Stimulated activated CD8-positive, alpha-beta memory T cell treated with anti-CD3 and anti-CD28 coated beads, Interleukin-12 subunit alpha, Interleukin-12 subunit beta, amount 100 ng/mL, for 4 hours (primary cell): ENCODE data around the gene DNASE1L1.

Experiments
- DNase-seq: peaks from one replicate; pipeline ENCODE4 v3.0.0-alpha.2; 2020; ENCODE audit warnings: low read depth

DNASE1L1 gene, protein sequence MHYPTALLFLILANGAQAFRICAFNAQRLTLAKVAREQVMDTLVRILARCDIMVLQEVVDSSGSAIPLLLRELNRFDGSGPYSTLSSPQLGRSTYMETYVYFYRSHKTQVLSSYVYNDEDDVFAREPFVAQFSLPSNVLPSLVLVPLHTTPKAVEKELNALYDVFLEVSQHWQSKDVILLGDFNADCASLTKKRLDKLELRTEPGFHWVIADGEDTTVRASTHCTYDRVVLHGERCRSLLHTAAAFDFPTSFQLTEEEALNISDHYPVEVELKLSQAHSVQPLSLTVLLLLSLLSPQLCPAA

DNA sequence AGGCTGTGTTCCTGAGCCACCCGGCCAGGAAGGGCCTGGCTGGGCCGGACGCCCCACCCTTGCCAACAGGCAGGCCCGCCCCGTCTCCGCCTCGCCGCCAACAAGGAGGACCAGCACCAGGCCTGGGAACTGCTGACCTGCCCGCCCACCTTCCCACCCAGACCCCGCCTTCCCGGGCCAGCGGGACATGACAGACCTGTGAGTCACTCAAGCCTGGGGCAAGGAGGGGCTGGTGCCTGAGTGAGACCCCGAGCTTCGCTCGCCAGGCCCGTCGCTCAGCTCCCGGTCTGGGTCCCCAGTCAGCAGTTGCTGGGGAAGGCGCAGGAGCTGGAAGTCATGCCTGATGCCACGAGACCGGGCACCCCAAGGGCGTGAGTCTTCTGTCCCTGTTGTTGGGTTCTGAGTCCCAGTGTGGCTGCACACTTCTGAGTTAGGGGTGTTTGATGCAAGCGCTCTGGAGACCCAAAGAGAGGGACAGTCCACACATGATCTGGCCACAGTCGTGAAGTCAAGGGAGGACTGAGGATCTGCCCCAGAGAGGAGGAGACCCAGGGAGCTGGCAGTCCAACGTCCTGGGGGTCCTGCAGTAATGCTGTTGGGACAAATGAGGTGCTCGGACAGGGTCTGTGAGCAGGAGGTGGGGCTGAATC is at the start of gene DNASE1L1:
Gene DNASE1L1 (minus strand): TSS at position 33 of the 650 bp plus-strand sequence. CDS start 3,686 bp downstream, outside the sequence.
- no peak for DNase-seq

DNA sequence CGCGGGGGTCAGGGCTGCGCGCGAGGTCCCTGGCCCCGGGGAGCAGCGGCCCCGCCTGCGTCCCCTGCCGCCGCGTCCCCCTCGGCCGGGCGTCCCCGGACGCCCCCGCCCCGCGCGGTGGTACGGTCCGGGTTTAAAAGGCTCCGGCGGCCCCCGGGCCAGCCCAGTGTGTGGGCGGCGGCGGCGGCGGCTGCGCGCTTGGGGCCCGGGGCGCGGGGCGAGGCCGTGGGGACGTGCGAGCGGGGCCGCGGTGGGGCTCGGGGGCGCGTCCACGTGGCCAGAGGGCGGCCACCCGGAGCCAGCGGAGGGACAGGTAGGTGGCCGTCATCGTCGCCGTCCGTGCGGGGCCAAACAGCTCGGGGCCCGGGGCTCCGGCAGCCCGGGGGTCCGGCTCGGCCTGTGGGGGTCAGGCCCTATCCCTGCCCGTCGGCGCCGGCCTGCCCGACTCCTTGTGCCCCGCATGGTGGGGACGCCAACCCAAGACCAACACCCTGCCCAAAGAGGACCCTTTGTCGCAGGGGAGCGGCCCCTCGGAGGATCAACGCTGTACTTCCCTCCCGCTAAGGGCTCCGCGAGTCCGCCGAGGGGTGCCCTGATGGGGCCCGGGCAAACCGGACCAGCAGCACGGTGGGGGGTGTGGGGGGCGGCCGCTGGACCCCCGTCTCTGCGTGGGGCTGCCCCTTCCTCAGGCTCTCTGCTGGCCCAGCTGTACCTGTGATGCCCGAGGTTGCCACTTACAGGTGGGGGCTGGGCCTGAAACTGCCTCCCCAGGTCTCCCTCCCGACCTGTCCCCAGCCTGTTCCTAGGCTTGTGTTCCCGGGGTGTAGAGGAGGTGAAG is 49.3 kb upstream of the DNASE1L1 start, which contains the start of gene PLXNA3:
Gene PLXNA3 (plus strand): TSS at position 166 of the 838 bp plus-strand sequence. CDS start 1,903 bp downstream, outside the sequence.
- peak; percentile 48 for DNase-seq

DNA sequence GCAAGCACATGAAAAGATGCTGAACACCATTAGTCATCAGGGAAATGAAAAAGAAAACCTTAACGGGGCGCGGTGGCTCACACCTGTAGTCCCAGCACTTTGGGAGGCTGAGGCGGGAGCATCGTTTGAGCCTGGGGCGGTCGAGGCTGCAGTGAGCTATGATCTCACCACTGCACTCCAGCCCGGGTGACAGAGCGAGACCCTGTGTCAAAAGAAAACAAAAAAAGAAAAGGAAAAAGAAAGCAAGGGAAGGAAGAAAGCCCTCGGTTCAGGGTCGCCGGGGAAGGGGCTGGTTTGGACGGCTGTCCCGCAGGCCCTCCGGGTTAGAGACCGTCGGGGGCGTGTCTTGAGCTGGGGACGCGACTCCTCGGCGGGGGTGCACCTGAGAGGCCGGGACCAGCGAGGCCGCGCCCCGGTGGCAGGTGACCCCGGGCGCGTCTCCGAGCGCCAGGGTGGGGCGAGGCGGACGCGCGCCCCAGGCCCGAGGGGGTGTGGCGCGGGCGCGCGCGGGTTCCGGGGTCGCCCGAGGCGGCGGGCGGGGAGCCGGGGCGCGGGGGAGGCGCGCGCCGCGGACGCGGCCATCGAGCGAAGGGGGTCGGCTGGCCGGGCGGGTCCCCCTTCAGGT is 48.5 kb upstream of the DNASE1L1 start:
- peak; percentile 39 for DNase-seq

DNA sequence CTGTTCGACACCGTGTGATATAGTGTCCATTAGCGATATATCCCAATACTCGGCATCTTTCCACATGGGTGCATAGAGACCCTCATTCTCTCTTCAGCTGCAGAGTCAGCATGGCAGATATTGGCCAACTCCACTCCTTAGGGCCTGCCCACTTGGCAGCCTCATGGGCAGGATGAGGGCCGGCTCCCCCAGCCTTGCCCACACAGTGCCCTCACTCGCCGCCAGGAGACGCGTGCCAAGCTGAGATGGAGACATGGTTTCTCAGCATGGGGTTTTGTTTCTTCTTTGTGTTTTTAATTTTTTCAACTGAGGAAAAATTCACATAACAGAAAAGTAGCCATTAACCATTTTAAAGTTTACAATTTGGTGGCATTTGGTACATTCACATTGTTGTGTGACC is 43.8 kb upstream of the DNASE1L1 start:
- no peak for DNase-seq

DNA sequence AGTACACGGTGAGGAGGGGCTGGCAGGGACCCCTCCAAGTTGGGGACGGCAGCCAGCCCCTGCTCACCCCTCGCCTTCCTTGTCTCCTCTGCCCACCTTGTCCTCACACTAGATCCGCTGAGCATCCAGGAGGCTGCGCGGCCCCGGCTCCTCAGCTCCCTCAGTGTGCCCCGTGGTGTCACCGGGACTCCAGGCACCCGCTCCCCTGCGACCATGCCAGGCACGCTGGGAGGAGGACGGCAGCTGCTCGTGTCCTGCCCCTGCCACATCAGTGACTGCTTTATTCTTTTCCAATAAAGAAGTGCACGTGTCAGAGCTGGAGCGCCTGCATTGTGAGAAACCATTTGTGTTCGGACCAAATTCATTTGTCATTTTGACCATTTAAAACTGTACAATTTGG is 41.3 kb upstream of the DNASE1L1 start:
- DNase-seq = no peak

DNA sequence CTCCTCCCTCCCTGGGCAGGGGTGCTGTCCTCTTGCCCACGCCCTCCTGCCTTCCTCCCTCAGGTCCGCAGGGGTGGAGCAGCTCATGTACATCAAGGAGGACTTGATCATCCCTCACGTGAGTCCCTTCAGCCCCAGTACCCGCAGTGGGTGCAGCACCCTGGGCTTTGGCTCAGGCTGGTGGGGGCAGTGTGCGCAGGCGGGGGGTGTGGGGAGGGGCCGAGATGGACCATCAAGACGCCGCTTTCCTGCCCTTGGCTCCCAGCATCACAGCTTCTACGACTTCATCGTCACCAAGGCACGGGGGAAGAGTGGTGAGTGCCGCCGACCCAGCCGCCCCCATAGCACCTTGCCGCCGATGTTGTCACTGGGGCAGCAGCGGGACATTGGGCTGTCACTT is 40.6 kb upstream of the DNASE1L1 start:
- no peak for DNase-seq

DNA sequence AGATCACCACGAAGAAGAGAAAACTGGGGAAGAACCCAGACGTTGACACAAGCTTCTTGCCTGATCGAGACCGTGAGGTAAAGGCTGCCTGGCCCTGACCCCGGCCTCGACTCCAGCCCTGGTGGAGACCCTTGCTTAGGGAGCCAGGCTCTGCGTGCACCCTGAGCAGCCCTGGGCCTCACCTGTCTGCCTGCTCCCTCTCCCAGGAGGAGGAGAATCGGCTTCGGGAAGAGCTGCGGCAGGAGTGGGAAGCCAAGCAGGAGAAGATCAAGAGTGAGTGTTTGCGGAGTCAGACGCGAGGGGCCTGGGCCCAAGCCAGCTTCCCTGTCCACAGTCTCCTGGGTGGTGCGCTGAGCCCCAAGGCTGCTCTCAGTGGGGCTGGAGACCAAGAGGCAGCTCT is 39.4 kb upstream of the DNASE1L1 start:
- no peak for DNase-seq

DNA sequence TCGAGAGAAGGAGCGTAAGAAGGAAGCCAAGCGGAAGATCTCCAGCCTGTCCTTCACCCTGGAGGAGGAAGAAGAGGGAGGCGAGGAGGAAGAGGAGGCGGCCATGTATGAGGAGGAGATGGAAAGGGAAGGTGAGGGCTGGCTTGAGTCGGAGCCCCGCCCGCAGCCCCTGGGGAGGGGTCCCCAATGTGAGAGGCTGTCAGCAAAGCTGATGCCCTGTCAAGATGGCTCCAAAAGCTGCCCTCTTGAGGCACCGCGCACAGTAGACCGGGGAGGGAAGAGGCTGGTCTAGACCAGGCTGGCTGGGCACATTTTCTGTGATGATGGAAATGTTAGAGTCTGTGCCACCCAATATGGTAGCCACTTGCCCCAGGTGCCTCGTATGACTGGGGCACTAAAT is 37.4 kb upstream of the DNASE1L1 start:
- DNase-seq = no peak

DNA sequence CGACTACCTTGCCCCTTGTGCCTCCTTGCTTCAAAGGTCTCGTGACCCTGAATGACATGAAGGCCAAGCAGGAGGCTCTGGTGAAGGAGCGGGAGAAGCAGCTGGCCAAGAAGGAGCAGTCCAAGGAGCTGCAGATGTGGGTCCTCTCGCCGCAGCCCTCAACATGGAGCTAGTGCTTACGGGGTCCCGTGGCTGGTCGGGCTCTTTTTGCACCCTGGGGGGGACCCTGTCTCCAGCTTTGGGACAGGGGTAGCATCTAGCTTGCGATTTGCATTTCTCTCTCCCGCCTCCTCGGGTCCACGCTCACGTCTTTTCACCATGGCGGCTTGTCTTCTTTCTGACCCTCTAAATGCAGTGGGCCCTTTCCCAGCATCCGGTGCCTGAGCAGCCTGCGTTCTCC is 36.7 kb upstream of the DNASE1L1 start:
- no peak for DNase-seq

DNA sequence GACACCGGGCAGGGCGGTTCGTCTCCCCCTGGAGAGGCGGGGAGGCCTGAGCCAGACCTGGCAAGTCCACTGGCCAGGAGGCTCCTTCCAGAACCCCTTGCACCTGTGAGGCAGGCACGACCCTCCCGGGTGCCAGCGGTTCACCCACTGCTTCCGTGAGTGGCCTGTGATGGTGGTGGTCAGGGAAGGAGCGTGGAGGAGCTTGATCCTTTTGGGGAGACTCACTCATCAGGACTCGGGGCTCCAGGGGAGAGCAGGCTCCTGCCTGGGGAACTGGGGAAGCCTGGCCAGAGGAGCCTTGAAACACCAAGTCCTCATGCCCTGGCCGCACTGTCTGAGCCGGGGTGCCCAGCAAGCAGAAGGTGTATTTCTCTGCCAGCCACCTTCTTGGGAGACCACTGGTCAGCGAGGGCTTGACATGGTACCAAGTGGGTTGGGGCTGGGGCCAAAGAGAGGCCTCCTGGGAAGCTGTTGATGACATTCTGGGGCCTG is 35.7 kb upstream of the DNASE1L1 start:
- no peak for DNase-seq

DNA sequence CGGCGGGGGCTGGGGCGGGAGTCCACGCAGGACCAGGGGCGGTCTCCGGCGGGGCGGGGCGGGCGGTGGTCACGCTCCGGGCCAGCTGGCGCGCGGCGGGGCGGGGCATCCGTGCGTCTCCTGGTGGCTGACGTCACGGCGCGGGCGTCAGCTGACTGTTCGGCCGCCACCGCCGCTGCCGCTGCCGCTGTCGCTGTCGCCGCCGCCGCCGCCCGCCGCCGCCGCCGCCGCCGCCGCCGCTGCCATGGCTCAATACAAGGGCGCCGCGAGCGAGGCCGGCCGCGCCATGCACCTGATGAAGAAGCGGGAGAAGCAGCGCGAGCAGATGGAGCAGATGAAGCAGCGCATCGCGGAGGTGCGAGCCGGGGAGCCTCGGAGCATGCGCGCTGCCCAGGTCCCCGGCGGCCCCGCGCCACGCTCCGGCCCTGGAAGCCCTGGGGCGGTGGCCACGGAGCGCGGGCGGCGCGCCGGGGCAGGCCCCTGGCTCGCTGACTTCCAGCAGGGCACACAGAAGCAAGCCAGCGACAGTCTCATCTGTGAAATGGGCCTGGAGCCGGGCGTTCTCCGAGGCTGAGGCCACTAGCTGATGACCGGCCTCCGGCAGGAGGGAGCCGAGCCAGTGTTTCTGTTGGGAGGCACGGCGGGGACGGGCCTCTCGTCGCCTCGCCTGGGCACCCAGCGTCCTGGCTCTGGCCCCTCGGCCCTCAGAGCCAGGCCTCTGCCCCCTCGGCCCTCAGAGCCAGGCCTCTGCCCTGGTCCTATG is 35.1 kb upstream of the DNASE1L1 start, which contains the start of gene FAM50A:
Gene FAM50A (plus strand): TSS at position 150 of the 763 bp plus-strand sequence. CDS start 95 bp downstream, at position 245.
- peak; percentile 53 for DNase-seq

DNA sequence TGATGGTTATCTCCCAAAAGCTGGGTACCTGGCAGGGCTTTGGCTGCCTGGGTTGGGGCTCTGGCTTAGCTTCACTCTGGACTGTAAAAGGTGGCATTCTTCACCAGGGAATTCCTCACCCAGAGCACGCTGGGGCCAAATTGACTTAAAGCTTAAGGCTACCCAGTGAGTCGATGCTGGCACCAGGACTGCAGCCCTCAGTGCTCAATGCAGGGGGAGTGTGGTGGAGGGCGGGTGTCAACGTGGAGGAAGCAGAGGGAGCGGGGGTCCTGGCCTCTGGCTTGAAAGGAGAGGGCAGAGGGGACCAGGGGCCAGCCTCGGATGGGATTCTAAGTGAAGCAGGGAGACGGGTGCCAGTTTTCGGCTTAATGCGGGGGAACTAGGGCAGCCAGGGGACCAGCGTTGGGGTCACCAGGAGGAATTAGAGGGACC is 34.4 kb upstream of the DNASE1L1 start:
- no peak for DNase-seq

DNA sequence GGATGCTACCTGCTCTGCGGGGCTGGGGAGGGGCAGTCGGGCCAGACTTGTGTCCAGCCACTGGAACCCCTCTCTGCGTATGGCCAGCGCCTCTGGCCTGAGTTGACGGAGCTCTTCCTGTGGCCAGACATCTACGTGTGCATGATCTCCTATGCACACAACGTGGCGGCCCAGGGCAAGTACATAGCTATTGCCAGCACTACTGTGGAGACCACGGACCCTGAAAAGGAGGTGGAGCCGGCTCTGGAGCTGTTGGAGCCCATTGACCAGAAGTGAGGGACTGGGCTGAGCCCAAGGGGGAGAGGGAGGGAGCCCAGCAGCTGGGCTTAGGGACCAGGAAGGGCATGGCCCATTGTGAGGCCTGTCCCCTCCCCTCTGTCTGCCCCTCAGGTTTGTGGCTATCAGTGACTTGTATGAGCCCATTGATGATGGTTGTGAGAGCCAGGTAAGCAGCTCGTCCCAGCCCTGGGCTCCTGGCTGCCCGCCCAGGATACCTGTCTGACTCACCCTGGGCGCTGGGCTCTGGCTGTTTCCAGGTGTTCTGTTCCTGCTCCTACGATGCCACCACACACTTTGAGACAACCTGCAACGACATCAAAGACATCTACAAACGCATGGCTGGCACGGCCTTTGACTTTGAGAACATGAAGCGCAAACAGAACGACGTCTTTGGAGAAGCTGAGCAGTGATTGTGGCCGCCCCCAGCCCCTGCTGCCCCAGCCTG is 33.1 kb upstream of the DNASE1L1 start:
- DNase-seq = no peak

DNA sequence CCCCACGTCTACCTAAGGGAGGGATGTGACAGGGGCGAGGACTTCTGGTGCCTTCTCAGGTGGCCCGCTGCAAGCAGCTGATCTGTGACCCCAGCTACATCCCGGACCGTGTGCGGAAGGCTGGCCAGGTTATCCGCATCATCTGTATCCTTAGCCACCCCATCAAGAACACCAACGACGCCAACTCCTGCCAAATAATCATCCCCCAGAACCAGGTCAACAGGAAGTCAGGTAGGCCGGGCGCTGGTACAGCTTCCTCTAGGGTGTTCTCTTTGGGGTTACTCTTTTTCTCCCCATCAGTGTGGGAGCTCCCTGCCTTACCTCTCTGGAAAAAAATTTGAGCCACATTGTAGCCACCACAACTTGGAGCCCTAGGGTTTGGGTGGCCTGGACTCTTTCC is 32.5 kb upstream of the DNASE1L1 start:
- no peak for DNase-seq

DNA sequence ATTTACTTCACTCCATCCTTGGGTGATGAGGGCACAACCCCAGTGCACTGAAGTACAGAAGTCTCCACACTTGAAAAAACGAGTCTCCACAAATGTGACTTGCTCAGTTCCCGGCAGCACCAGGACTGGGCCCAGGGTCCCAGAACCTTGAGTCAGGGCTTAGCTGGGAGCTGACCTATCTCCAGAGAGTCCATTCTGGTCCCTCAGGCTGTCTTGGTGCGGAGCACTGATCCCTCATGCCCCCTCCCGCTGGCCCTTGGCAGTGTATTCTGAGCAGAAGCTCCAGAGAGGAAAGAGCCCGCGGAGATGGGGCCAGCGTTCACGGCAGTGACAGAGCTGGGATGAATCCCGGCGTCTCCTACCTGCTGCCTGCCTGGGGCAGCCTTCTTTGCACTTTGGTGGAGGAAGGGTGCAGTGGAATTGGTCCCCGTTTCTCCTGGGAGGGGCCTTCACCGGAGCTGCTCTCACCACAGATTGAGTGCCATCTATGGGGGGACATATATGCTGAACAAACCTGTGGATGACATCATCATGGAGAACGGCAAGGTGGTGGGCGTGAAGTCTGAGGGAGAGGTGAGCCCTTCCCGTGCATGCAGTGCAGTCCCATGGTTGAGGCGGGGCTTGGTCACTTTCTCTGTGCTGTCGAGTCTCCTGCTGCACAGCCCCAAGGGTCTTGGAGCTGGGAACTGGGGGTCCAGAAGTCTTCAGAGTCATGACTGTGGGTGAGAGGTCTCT is 31.7 kb upstream of the DNASE1L1 start:
- DNase-seq = no peak

DNA sequence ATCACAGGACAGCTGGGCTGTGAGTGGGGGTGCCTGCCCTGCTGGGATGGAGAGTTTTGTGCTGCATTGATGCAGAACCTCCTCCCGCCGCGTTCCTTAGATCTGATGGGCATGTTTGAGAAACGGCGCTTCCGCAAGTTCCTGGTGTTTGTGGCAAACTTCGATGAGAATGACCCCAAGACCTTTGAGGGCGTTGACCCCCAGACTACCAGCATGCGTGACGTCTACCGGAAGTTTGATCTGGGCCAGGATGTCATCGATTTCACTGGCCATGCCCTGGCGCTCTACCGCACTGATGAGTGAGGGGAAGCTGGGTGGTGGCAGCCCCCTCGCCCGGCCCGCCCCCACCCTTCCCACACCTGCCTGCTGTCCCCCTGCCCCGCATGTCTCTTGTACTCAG is 30.8 kb upstream of the DNASE1L1 start:
- no peak for DNase-seq

DNA sequence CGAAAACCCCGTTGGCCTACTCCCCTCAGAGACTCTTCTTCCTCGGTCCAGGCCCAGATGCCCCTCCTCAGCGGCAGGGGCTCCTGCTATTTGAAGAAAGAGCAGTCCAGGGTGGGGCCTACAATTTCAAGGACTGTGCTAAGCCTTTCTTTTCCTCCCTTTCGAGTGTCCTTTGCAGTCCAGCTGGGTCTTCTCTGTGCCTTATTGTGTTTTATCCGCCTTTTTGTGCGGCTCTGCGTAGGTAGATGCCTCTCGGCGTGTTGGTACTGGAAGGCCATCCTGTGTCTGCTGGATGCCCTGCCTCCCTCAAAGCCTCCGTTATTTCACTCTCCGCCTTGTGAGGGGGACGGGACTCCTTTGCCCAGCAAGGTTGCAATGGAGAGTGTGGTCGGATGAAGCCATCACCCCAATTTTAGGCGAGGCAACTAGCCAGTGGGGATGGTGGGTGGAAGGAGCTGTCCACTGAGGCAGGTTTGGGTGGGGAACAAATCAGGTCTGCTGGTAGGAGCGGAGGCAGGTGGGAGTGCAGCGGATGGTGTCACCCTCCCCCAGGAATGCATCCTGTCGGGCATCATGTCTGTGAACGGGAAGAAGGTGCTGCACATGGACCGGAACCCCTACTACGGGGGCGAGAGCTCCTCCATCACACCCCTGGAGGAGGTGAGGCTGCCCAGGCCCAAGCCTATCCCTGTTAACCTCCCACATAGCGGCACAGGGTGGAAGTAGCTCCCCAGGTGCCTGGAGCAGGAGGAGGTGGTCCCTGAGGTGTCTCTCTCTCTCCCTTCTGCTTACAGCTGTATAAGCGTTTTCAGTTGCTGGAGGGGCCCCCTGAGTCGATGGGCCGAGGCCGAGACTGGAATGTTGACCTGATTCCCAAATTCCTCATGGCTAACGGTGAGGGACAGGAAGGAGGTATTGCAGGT is 29.2 kb upstream of the DNASE1L1 start:
- no peak for DNase-seq

DNA sequence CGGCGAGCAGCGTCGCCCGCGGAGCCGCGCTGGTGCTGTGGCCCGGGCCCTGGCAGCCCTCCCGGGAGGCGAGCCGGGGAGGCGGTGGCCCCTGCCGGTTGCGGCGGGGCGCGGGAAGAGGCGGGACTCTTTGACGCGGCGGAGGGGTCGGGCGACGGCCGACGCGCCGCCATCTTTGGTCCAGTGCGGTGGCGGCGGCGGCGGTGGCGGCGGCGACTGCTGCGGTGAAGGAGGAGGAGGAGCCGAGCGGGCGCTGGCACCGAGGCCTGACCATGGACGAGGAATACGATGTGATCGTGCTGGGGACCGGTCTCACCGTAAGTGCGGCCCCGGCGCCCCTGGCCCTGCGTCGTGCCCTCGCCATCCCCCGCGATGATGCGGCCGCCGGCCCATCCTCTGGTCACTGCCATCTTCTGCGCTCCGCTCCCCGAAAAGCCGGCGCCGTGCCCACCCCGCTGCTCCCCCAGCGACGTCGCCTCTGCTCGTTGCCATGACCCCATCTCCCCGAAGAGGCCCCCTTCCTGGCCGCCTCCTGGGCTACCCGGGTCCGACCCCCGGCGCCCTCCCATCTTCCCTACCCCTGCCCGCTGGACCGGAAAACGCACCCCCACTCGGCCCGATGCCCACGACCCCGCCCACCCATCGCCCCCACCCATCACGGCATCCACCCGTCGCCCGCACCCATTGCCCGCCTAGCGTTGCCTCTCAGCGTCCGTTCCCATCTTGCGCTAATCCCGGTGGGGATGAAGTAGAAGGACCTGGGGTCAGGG is 28.1 kb upstream of the DNASE1L1 start, which contains the start of gene GDI1:
Gene GDI1 (plus strand): TSS at position 172 of the 770 bp plus-strand sequence. CDS start 101 bp downstream, at position 273.
- peak; percentile 28 for DNase-seq
